ENCODE measurements around the gene ADTRP. TPM values are rescaled to one million over a fixed set of nuclear protein-coding genes. Genes with fewer than 3 reads are reported as not detected.

ADTRP gene
- total RNA-seq, 4 donors from 2014 or later, result 0.23 to 0.72 (median 0.67) TPM; not detected in 1

DNA sequence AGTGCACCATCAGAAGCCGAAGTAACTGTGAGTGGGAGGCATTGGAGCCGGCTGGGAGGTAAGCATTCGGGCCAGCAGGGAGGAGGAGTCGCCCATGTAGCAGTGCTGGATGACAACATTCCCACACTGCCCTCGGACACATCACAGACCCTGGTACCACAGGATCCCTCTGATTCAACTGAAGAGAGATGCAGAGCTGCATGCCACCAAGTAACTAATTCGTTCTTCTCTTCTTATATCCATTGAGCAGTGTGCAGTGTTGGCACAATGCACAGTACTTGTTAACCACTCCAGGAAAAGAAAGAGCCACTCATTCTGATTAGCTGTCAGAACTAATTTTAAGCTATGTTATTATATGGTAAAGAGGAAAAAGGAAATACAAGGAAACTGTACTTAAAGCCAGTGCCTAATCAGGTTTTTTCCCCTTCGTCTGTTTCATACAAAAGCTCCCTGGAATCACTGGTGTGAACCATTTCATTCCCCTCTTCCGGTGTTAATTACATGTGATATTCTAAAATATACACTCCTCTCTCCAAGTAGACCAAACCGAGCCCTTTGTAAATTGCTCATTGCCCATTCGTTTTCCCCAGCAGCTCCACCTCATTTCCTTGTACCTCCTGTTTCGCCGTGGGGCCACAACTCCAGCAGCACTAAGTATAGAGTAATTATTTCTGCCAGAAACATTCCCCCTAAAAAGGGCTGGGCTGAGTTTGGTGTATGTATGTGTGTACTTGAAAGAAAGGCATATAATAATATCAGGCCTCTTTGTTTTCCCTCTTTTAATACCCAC lies 32.4 kb upstream of the ADTRP start:
- H3K4me1 ChIP-seq, result peaks cover 0 to 15% (median 8%) of the 10 kb centered on the region in 3 donors
- H3K36me3 ChIP-seq, result no peaks in the 10 kb centered on the region
- H3K27ac ChIP-seq, result peak overlapping the region in 2 of 4 donors; percentile 65 to 68
- no peaks in the 10 kb centered on the region for H3K27me3 ChIP-seq
- no peaks in the 10 kb centered on the region for H3K9me3 ChIP-seq
- no peak overlapping the region for H3K4me3 ChIP-seq
- 57 to 68% methylated on average over 9 to 11 of the region's 12 CpGs for WGBS, 2 donors (ENCODE audit: low coverage in 1 of 2)
- TF ChIP-seq CTCF (IDR thresholded peaks at IDR 0.05) (no peak), POLR2A (IDR thresholded peaks at IDR 0.05) (no peak), EP300 (IDR thresholded peaks at IDR 0.05) (no peak), POLR2AphosphoS5 (IDR thresholded peaks at IDR 0.05) (no peak)
- no peak for ATAC-seq

- Histone ChIP-seq H3K4me3 (no peak overlapping the region), H3K4me1 (peaks cover 0 to 15% (median 8%) of the 10 kb centered on the region in 3 donors), H3K9me3 (no peaks in the 10 kb centered on the region), H3K27me3 (no peaks in the 10 kb centered on the region), H3K27ac (peak overlapping the region in 2 of 4 donors; percentile 65 to 68), H3K36me3 (no peaks in the 10 kb centered on the region)
- no CpG with 5 or more reads among the region's 1 CpG for WGBS, 2 donors (ENCODE audit: low coverage in 1 of 2)
- TF ChIP-seq POLR2AphosphoS5 (IDR thresholded peaks at IDR 0.05) (peak; percentile 20), POLR2A (IDR thresholded peaks at IDR 0.05) (no peak), CTCF (IDR thresholded peaks at IDR 0.05) (no peak)
- ATAC-seq, result peak; percentile 72
Measured at GRCh38 chr6:11810039-11810541, 31.5 kb upstream of the ADTRP start.

- no peak for ATAC-seq
- 90 to 94% methylated on average over 8 of the region's 8 CpGs for WGBS, 2 donors (ENCODE audit: low coverage in 1 of 2)
- no peaks in the 10 kb centered on the region for H3K9me3 ChIP-seq
- no peaks in the 10 kb centered on the region for H3K36me3 ChIP-seq
- no peak overlapping the region for H3K4me3 ChIP-seq
- TF ChIP-seq CTCF (IDR thresholded peaks at IDR 0.05) (no peak), POLR2A (IDR thresholded peaks at IDR 0.05) (no peak), POLR2AphosphoS5 (IDR thresholded peaks at IDR 0.05) (no peak), EP300 (IDR thresholded peaks at IDR 0.05) (no peak)
- peaks cover 0 to 15% (median 8%) of the 10 kb centered on the region in 3 donors for H3K4me1 ChIP-seq
- no peak overlapping the region for H3K27ac ChIP-seq
- no peaks in the 10 kb centered on the region for H3K27me3 ChIP-seq
Measured at GRCh38 chr6:11808054-11808453, 29.5 kb upstream of the ADTRP start.

GRCh38 chr6:11806561-11807317 lies 28.1 kb upstream of the ADTRP start:
- H3K4me3 ChIP-seq, result no peak overlapping the region
- TF ChIP-seq POLR2A (IDR thresholded peaks at IDR 0.05) (no peak), EP300 (IDR thresholded peaks at IDR 0.05) (no peak), POLR2AphosphoS5 (IDR thresholded peaks at IDR 0.05) (no peak), CTCF (IDR thresholded peaks at IDR 0.05) (no peak)
- 87 to 92% methylated on average over 9 to 10 of the region's 15 CpGs for WGBS, 2 donors (ENCODE audit: low coverage in 1 of 2)
- H3K27ac ChIP-seq, result no peak overlapping the region
- H3K36me3 ChIP-seq, result no peaks in the 10 kb centered on the region
- H3K27me3 ChIP-seq, result no peaks in the 10 kb centered on the region
- H3K4me1 ChIP-seq, result peaks cover 0 to 15% (median 8%) of the 10 kb centered on the region in 3 donors
- no peaks in the 10 kb centered on the region for H3K9me3 ChIP-seq
- no peak for ATAC-seq
